Activated naive CD4-positive, alpha-beta T cell treated with anti-CD3 and anti-CD28 coated beads, Interleukin-2, amount 50 U/mL, for 24 hours (primary cell): ENCODE data around the gene PSTK.
A peak's percentile ranks its signal among the peaks of the same experiment; 100 is the strongest.

Experiments used
- H3K27ac Mint-ChIP-seq: one replicate; pipeline ENCODE4 v1.8.0; 2021; ENCODE audit warnings: mild to moderate bottlenecking, mixed read lengths
- H3K27me3 Mint-ChIP-seq: one replicate; pipeline ENCODE4 v1.8.0; 2021; ENCODE audit warnings: mixed read lengths
- H3K36me3 Mint-ChIP-seq: one replicate; pipeline ENCODE4 v1.8.0; 2021; ENCODE audit warnings: mixed read lengths
- H3K4me1 Mint-ChIP-seq: one replicate; pipeline ENCODE4 v1.8.0; 2021; ENCODE audit warnings: mixed read lengths
- H3K4me3 Mint-ChIP-seq: one replicate; pipeline ENCODE4 v1.8.0; 2021; ENCODE audit warnings: mild to moderate bottlenecking, mixed read lengths
- H3K9me3 Mint-ChIP-seq: one replicate; pipeline ENCODE4 v1.8.0; 2021; ENCODE audit warnings: mixed read lengths

PSTK gene, protein sequence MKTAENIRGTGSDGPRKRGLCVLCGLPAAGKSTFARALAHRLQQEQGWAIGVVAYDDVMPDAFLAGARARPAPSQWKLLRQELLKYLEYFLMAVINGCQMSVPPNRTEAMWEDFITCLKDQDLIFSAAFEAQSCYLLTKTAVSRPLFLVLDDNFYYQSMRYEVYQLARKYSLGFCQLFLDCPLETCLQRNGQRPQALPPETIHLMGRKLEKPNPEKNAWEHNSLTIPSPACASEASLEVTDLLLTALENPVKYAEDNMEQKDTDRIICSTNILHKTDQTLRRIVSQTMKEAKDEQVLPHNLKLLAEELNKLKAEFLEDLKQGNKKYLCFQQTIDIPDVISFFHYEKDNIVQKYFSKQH

GRCh38 chr10:122980209-122981065 lies at the start of gene PSTK:
TSS of gene PSTK (plus strand) at chr10:122980401. CDS start at chr10:122980480, 79 bp downstream.
- Mint-ChIP-seq H3K4me3 (peak within 1 kb of the TSS; percentile 87), H3K27ac (peak within 1 kb of the TSS; percentile 96), H3K4me1 (peaks cover 23% of the 10 kb centered on the region), H3K27me3 (peaks cover 3% of the 10 kb centered on the region), H3K9me3 (no peaks in the 10 kb centered on the region), H3K36me3 (peaks cover 6% of the 10 kb centered on the region)

GRCh38 chr10:122931088-122931906 lies 48.9 kb upstream of the PSTK start:
- Mint-ChIP-seq H3K9me3 (no peaks in the 10 kb centered on the region), H3K36me3 (peaks cover 14% of the 10 kb centered on the region), H3K4me3 (no peak overlapping the region), H3K27me3 (no peaks in the 10 kb centered on the region), H3K27ac (no peak overlapping the region), H3K4me1 (peaks cover 7% of the 10 kb centered on the region)

DNA sequence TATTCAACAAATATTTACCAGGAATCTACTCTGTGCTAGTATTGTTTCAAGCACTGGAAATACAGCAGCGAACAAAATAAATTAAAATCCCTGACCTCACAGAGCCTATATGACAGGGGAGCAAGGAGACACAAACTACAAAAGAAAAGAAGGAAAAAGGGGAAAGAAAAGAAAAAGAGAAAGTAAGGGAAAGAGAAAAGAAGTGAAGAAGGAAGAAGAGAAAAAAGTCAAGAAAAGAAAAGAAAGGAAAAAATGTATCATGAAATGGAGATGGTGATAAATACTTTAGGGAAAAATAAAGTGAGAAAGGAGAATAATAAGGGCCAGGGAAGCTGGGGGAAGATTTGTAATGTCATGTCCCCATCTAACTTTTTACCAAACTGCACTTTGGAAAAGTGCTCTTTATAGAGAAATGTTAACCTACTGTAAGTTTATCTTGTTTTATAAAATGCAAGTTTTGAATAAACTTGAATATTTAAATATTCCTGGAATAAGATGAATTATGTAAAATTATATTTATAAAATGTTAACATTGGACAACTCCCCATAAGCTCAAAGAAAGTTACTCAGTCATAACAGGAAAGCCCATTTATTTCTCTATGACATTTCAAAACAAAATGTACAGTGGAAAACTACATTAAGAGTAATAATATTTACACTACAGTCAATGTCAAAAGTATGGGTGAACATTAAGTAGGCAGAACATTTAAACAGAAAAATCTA lies 40.9 kb upstream of the PSTK start:
- Mint-ChIP-seq H3K4me3 (no peak overlapping the region), H3K9me3 (no peaks in the 10 kb centered on the region), H3K4me1 (peaks cover 8% of the 10 kb centered on the region), H3K27me3 (no peaks in the 10 kb centered on the region), H3K36me3 (peaks cover 27% of the 10 kb centered on the region), H3K27ac (no peak overlapping the region)

GRCh38 chr10:122939856-122940543 lies 40.2 kb upstream of the PSTK start:
- no peak overlapping the region for H3K27ac Mint-ChIP-seq

GRCh38 chr10:122949296-122949695 lies 30.9 kb upstream of the PSTK start:
- H3K27me3 Mint-ChIP-seq: no peaks in the 10 kb centered on the region
- peaks cover 24% of the 10 kb centered on the region for H3K36me3 Mint-ChIP-seq
- no peaks in the 10 kb centered on the region for H3K9me3 Mint-ChIP-seq
- H3K4me3 Mint-ChIP-seq: no peak overlapping the region
- peaks cover 23% of the 10 kb centered on the region for H3K4me1 Mint-ChIP-seq
- H3K27ac Mint-ChIP-seq: no peak overlapping the region

More at GRCh38 chr10:122939856-122940543, 40.2 kb upstream of the PSTK start:
- Mint-ChIP-seq H3K4me1 (peaks cover 8% of the 10 kb centered on the region), H3K36me3 (peaks cover 27% of the 10 kb centered on the region), H3K4me3 (no peak overlapping the region), H3K27me3 (no peaks in the 10 kb centered on the region), H3K9me3 (no peaks in the 10 kb centered on the region)

GRCh38 chr10:122953902-122954730 lies 26.1 kb upstream of the PSTK start, which contains the start of gene C10orf88:
TSS of gene C10orf88 (minus strand) at chr10:122954227. CDS start at chr10:122954178, 49 bp downstream.
- Mint-ChIP-seq H3K9me3 (no peaks in the 10 kb centered on the region), H3K27ac (peak within 1 kb of the TSS; percentile 91), H3K4me3 (peak within 1 kb of the TSS; percentile 89), H3K36me3 (peaks cover 11% of the 10 kb centered on the region), H3K4me1 (peaks cover 27% of the 10 kb centered on the region), H3K27me3 (no peaks in the 10 kb centered on the region)

DNA sequence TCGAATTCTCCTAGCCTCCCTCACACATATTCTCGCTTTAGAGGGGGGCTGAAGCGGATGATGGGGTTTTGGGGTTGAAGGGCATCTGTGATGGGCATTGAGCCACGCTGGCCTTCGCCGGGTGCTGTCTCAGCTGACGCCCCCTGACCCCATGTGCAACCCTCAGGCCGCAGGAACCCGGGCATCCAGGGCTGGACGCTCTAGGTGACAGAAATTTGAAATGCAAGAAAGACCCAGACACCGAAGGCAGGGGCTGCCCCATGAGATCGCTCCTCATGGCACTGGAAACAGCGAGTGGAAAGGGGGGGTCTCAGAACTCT lies 25.5 kb upstream of the PSTK start:
- peaks cover 27% of the 10 kb centered on the region for H3K4me1 Mint-ChIP-seq
- H3K27me3 Mint-ChIP-seq: no peaks in the 10 kb centered on the region
- H3K27ac Mint-ChIP-seq: peak overlapping the region; percentile 46
- peak overlapping the region; percentile 89 for H3K4me3 Mint-ChIP-seq
- H3K9me3 Mint-ChIP-seq: no peaks in the 10 kb centered on the region
- peaks cover 8% of the 10 kb centered on the region for H3K36me3 Mint-ChIP-seq

DNA sequence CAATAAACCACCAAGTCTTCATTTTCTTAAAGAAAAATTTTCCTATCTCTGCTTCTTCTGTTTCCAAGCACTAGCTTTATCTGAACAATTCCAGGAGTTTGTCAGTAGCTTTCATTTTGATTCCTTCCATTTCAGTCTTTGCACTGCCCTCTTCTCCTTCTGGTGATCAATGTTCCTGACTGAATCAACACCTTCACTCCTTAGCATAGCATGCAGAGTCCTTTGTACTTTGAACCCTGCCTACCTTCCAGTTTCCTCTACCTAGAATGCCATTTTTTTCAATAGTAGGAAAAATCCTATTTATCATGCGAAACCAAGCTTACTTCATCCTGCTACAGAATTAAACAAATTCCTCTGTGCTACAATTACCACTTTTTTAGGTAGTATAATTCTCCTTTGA lies 24.3 kb upstream of the PSTK start:
- no peaks in the 10 kb centered on the region for H3K9me3 Mint-ChIP-seq
- peaks cover 5% of the 10 kb centered on the region for H3K36me3 Mint-ChIP-seq
- H3K27ac Mint-ChIP-seq: no peak overlapping the region
- peak overlapping the region; percentile 49 for H3K4me3 Mint-ChIP-seq
- H3K4me1 Mint-ChIP-seq: peaks cover 22% of the 10 kb centered on the region
- H3K27me3 Mint-ChIP-seq: no peaks in the 10 kb centered on the region

- H3K4me3 Mint-ChIP-seq: no peak overlapping the region
- H3K4me1 Mint-ChIP-seq: peaks cover 16% of the 10 kb centered on the region
- no peak overlapping the region for H3K27ac Mint-ChIP-seq
Observed at GRCh38 chr10:122957474-122957873, 22.7 kb upstream of the PSTK start.

GRCh38 chr10:122962405-122962804 lies 17.8 kb upstream of the PSTK start:
- peaks cover 1% of the 10 kb centered on the region for H3K27me3 Mint-ChIP-seq
- H3K9me3 Mint-ChIP-seq: peaks cover 19% of the 10 kb centered on the region
- peaks cover 9% of the 10 kb centered on the region for H3K36me3 Mint-ChIP-seq
- H3K4me3 Mint-ChIP-seq: no peak overlapping the region
- H3K4me1 Mint-ChIP-seq: no peaks in the 10 kb centered on the region
- H3K27ac Mint-ChIP-seq: no peak overlapping the region

More at GRCh38 chr10:122957474-122957873, 22.7 kb upstream of the PSTK start:
- Mint-ChIP-seq H3K27me3 (no peaks in the 10 kb centered on the region), H3K36me3 (peaks cover 4% of the 10 kb centered on the region), H3K9me3 (no peaks in the 10 kb centered on the region)

- H3K27me3 Mint-ChIP-seq: peaks cover 4% of the 10 kb centered on the region
- H3K36me3 Mint-ChIP-seq: peaks cover 20% of the 10 kb centered on the region
- no peaks in the 10 kb centered on the region for H3K4me1 Mint-ChIP-seq
- no peak overlapping the region for H3K4me3 Mint-ChIP-seq
- no peak overlapping the region for H3K27ac Mint-ChIP-seq
- H3K9me3 Mint-ChIP-seq: peaks cover 33% of the 10 kb centered on the region
Observed at GRCh38 chr10:122966879-122967278, 13.3 kb upstream of the PSTK start.

GRCh38 chr10:122968698-122969097 lies 11.5 kb upstream of the PSTK start:
- Mint-ChIP-seq H3K27me3 (peaks cover 6% of the 10 kb centered on the region), H3K4me1 (no peaks in the 10 kb centered on the region), H3K4me3 (no peak overlapping the region), H3K27ac (no peak overlapping the region), H3K36me3 (peaks cover 18% of the 10 kb centered on the region), H3K9me3 (peaks cover 33% of the 10 kb centered on the region)

- H3K9me3 Mint-ChIP-seq: no peaks in the 10 kb centered on the region
- H3K27me3 Mint-ChIP-seq: peaks cover 5% of the 10 kb centered on the region
- peaks cover 3% of the 10 kb centered on the region for H3K36me3 Mint-ChIP-seq
- no peaks in the 10 kb centered on the region for H3K4me1 Mint-ChIP-seq
- no peak overlapping the region for H3K4me3 Mint-ChIP-seq
- H3K27ac Mint-ChIP-seq: no peak overlapping the region
Observed at GRCh38 chr10:122974023-122974422, 6.2 kb upstream of the PSTK start.
